ENCODE data around the gene ZBTB11. TPM values are rescaled to one million over a fixed set of nuclear protein-coding genes. Genes with fewer than 3 reads are reported as not detected.
A peak's percentile ranks its signal among the peaks of the same experiment; 100 is the strongest.

The ZBTB11 gene
- total and polyA plus RNA-seq, 10 of the 15 experiments (the other 5 are each of a cell fraction or from before 2014, with no cell fraction given) = 3.5 to 25.7 (median 18.0) TPM

GRCh38 chr3:101720851-101721840 lies 44.2 kb upstream of the ZBTB11 start:
- intact Hi-C loops (cut with micrococcal nuclease; ENCODE audit: unreplicated experiment) (loop anchor here (10.0 kb wide), 1 partner anchor 224 kb away; no protein-coding TSS in a partner anchor), in situ Hi-C loops (cut with MboI) (no loop called here)
- Histone ChIP-seq H3K4me1 (ENCODE audit: control insufficient read depth, insufficient read depth, low read length) (peaks cover 15% of the 10 kb centered on the region), H3K36me3 (ENCODE audit: control insufficient read depth in 2 of 2, insufficient read depth in 2 of 2, low read length in 1 of 2) (no peaks in the 10 kb centered on the region), H2AFZ (ENCODE audit: control insufficient read depth, low read depth, low read length) (0 out of 2 replicates have a peak overlapping the region, but pooled peaks have one; percentile 7), H3K9ac (ENCODE audit: control insufficient read depth, insufficient read depth, low read length) (no peak overlapping the region), H4K20me1 (ENCODE audit: control insufficient read depth, insufficient read depth) (no peaks in the 10 kb centered on the region), H3K27ac (ENCODE audit: control insufficient read depth, insufficient read depth) (peak overlapping the region; percentile 92), H3K79me2 (ENCODE audit: control insufficient read depth, insufficient read depth, low read length) (peaks cover 13% of the 10 kb centered on the region), H3K9me3 (replicated peaks; ENCODE audit: control insufficient read depth, insufficient read depth, low read length) (no peaks in the 10 kb centered on the region), H3K4me2 (ENCODE audit: control insufficient read depth, insufficient read depth) (no peak overlapping the region), H3K27me3 (replicated peaks in 1 of 2; ENCODE audit: control insufficient read depth in 2 of 2, insufficient read depth in 2 of 2, low read length in 1 of 2) (no peaks in the 10 kb centered on the region), H3K4me3 (no peak overlapping the region)
- FAIRE-seq (no peak), DNase-seq (ENCODE audit: low read depth, low spot score) (no peak), ATAC-seq (no peak)
- BruUV-seq (replicated peaks) = no TSS peak
- POLR2A ChIA-PET = interaction anchor here (0.7 to 1.0 kb wide), 2 partner anchors 58 to 140 kb away, joined by 3 to 4 read pairs; partner anchors contain the start of gene NXPE3
- RAD21 ChIA-PET (ENCODE audit: unreplicated experiment) = interaction anchor here (1.7 kb wide), 1 partner anchor 82 kb away, joined by 4 read pairs; no protein-coding TSS in a partner anchor
- SMC1A ChIA-PET (ENCODE audit: uncharacterized antibody, unreplicated experiment) = interaction anchor here (0.6 to 2.2 kb wide), 5 partner anchors 12 to 504 kb away, joined by 3 to 11 read pairs (median 5); no protein-coding TSS in a partner anchor
- TF ChIP-seq SREBF1 (IDR thresholded peaks at IDR 0.05; ENCODE audit: low read length) (no peak), TBL1XR1 (IDR thresholded peaks at IDR 0.05; ENCODE audit: low read depth, low read length) (no peak), PKNOX1 (IDR thresholded peaks at IDR 0.05) (no peak), HSF1 (IDR thresholded peaks at IDR 0.05; ENCODE audit: low read depth, low read length) (no peak), NR2F1 (conservative IDR thresholded peaks at IDR 0.05) (no peak), ZBTB33 (IDR thresholded peaks at IDR 0.05) (no peak), CREM (IDR thresholded peaks at IDR 0.05; ENCODE audit: low read depth) (no peak), IKZF1 (conservative IDR thresholded peaks at IDR 0.05) (no peak), RELB (IDR thresholded peaks at IDR 0.05; ENCODE audit: low read depth) (no peak), KAT2A (conservative IDR thresholded peaks at IDR 0.05; ENCODE audit: control insufficient read depth, low read depth, low read length) (no peak), RAD21 (IDR thresholded peaks at IDR 0.05; ENCODE audit: insufficient read depth, low read depth, low read length) (no peak), DPF2 (IDR thresholded peaks at IDR 0.05) (no peak), PML (IDR thresholded peaks at IDR 0.05; ENCODE audit: low read length) (no peak), TAF1 (IDR thresholded peaks at IDR 0.05; ENCODE audit: borderline replicate concordance, low read depth, low read length) (no peak), EGR1 (IDR thresholded peaks at IDR 0.05; ENCODE audit: borderline replicate concordance in 1 of 2, low read depth in 2 of 2, low read length in 2 of 2) (no peak)
- WGBS (ENCODE audit: insufficient coverage, insufficient replicate concordance, low lambda C conversion rate, missing lambda C conversion rate) = 56% methylated on average over 10 of the region's 10 CpGs
- CTCF ChIA-PET = interaction anchor here (0.7 to 1.8 kb wide), 10 partner anchors 12 to 508 kb away, joined by 3 to 4 read pairs (median 3); partner anchors contain the start of gene SENP7
